ENCODE results near the gene NDUFS7. TPM values are rescaled to one million over a fixed set of nuclear protein-coding genes. Genes with fewer than 3 reads are reported as not detected.

NDUFS7 gene
- total and polyA plus RNA-seq, 9 of the 15 experiments (the other 6 are each of a cell fraction or from before 2014, with no cell fraction given): 6.0 to 271 (median 60.6) TPM

DNA sequence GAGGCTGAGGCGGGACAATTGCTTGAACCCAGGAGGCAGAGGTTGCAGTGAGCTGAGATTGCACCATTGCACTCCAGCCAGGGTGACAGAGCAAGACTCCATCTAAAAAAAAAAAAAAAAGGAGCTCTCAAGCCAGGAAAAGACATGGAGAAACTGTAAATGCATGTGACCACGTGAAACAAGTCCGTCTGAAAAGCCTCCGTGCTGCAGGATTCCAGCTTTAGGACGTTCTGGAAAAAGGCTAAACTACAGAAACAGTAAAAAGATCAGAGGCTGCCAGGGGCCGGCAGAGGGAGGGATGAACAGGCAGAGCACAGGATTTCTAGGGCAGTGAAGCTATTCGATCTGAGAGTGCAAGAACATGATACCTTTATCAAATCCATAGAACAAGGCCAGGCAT, 40.7 kb upstream of the NDUFS7 start (continued):
- TF ChIP-seq, protein P1, sequence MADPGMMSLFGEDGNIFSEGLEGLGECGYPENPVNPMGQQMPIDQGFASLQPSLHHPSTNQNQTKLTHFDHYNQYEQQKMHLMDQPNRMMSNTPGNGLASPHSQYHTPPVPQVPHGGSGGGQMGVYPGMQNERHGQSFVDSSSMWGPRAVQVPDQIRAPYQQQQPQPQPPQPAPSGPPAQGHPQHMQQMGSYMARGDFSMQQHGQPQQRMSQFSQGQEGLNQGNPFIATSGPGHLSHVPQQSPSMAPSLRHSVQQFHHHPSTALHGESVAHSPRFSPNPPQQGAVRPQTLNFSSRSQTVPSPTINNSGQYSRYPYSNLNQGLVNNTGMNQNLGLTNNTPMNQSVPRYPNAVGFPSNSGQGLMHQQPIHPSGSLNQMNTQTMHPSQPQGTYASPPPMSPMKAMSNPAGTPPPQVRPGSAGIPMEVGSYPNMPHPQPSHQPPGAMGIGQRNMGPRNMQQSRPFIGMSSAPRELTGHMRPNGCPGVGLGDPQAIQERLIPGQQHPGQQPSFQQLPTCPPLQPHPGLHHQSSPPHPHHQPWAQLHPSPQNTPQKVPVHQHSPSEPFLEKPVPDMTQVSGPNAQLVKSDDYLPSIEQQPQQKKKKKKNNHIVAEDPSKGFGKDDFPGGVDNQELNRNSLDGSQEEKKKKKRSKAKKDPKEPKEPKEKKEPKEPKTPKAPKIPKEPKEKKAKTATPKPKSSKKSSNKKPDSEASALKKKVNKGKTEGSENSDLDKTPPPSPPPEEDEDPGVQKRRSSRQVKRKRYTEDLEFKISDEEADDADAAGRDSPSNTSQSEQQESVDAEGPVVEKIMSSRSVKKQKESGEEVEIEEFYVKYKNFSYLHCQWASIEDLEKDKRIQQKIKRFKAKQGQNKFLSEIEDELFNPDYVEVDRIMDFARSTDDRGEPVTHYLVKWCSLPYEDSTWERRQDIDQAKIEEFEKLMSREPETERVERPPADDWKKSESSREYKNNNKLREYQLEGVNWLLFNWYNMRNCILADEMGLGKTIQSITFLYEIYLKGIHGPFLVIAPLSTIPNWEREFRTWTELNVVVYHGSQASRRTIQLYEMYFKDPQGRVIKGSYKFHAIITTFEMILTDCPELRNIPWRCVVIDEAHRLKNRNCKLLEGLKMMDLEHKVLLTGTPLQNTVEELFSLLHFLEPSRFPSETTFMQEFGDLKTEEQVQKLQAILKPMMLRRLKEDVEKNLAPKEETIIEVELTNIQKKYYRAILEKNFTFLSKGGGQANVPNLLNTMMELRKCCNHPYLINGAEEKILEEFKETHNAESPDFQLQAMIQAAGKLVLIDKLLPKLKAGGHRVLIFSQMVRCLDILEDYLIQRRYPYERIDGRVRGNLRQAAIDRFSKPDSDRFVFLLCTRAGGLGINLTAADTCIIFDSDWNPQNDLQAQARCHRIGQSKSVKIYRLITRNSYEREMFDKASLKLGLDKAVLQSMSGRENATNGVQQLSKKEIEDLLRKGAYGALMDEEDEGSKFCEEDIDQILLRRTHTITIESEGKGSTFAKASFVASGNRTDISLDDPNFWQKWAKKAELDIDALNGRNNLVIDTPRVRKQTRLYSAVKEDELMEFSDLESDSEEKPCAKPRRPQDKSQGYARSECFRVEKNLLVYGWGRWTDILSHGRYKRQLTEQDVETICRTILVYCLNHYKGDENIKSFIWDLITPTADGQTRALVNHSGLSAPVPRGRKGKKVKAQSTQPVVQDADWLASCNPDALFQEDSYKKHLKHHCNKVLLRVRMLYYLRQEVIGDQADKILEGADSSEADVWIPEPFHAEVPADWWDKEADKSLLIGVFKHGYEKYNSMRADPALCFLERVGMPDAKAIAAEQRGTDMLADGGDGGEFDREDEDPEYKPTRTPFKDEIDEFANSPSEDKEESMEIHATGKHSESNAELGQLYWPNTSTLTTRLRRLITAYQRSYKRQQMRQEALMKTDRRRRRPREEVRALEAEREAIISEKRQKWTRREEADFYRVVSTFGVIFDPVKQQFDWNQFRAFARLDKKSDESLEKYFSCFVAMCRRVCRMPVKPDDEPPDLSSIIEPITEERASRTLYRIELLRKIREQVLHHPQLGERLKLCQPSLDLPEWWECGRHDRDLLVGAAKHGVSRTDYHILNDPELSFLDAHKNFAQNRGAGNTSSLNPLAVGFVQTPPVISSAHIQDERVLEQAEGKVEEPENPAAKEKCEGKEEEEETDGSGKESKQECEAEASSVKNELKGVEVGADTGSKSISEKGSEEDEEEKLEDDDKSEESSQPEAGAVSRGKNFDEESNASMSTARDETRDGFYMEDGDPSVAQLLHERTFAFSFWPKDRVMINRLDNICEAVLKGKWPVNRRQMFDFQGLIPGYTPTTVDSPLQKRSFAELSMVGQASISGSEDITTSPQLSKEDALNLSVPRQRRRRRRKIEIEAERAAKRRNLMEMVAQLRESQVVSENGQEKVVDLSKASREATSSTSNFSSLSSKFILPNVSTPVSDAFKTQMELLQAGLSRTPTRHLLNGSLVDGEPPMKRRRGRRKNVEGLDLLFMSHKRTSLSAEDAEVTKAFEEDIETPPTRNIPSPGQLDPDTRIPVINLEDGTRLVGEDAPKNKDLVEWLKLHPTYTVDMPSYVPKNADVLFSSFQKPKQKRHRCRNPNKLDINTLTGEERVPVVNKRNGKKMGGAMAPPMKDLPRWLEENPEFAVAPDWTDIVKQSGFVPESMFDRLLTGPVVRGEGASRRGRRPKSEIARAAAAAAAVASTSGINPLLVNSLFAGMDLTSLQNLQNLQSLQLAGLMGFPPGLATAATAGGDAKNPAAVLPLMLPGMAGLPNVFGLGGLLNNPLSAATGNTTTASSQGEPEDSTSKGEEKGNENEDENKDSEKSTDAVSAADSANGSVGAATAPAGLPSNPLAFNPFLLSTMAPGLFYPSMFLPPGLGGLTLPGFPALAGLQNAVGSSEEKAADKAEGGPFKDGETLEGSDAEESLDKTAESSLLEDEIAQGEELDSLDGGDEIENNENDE (IDR thresholded peaks at IDR 0.05; ENCODE audit: low read depth, low read length): no peak
- TF ChIP-seq MYNN (IDR thresholded peaks at IDR 0.05) (no peak), MYNN (CRISPR knock-in tag; IDR thresholded peaks at IDR 0.05) (no peak)
